HEK293 (cell line): ENCODE measurements around the gene INHA.
A peak's percentile ranks its signal among the peaks of the same experiment; 100 is the strongest.

Experiments
- EGR2 ChIP-seq: fragments of 450-650 bp; formaldehyde crosslinking; IDR thresholded peaks from 2 replicates; pipeline ENCODE4 v1.5.1; 2016; ENCODE audit warnings: low read depth, missing biosample characterization, missing genetic modification characterization
- FEZF1 ChIP-seq: fragments of 450-650 bp; formaldehyde crosslinking; IDR thresholded peaks from 2 replicates; pipeline ENCODE4 v1.5.1; 2016; ENCODE audit warnings: missing biosample characterization, missing genetic modification characterization
- GLI4 ChIP-seq: fragments of 450-650 bp; formaldehyde crosslinking; IDR thresholded peaks from 2 replicates; pipeline ENCODE4 v1.5.1; 2016; ENCODE audit warnings: missing biosample characterization, missing genetic modification characterization
- HOXC10 ChIP-seq: sonication (generic); formaldehyde crosslinking; IDR thresholded peaks from 2 replicates; pipeline ENCODE4 v1.8.1; 2023; ENCODE audit warnings: mild to moderate bottlenecking, missing genetic modification reagents
- KLF1 ChIP-seq: fragments of 450-650 bp; formaldehyde crosslinking; IDR thresholded peaks from 2 replicates; pipeline ENCODE4 v1.5.1; 2016; ENCODE audit warnings: missing biosample characterization, missing genetic modification characterization
- OSR2 ChIP-seq: fragments of 450-650 bp; formaldehyde crosslinking; IDR thresholded peaks from 2 replicates; pipeline ENCODE4 v1.5.1; 2016; ENCODE audit warnings: missing biosample characterization, missing genetic modification characterization
- SCRT1 ChIP-seq: fragments of 450-650 bp; formaldehyde crosslinking; IDR thresholded peaks from 2 replicates; pipeline ENCODE4 v1.5.1; 2016; ENCODE audit warnings: missing biosample characterization, missing genetic modification characterization, borderline replicate concordance
- SP3 ChIP-seq: fragments of 450-650 bp; formaldehyde crosslinking; IDR thresholded peaks from 2 replicates; pipeline ENCODE4 v1.5.1; 2016; ENCODE audit warnings: missing biosample characterization, missing genetic modification characterization
- TCF7L2 ChIP-seq: IDR thresholded peaks from 2 replicates; pipeline ENCODE4 v1.6.1; 2011; ENCODE audit warnings: low read depth, mild to moderate bottlenecking, inconsistent platforms, low read length, moderate library complexity, borderline replicate concordance
- ZBTB20 ChIP-seq: fragments of 450-650 bp; formaldehyde crosslinking; IDR thresholded peaks from 2 replicates; pipeline ENCODE4 v1.5.1; 2016; ENCODE audit warnings: missing biosample characterization, missing genetic modification characterization
- ZNF174 ChIP-seq: fragments of 450-650 bp; formaldehyde crosslinking; IDR thresholded peaks from 2 replicates; pipeline ENCODE4 v1.5.0; 2017; ENCODE audit warnings: missing biosample characterization, mild to moderate bottlenecking, missing genetic modification characterization
- ZNF223 ChIP-seq: fragments of 450-650 bp; formaldehyde crosslinking; IDR thresholded peaks from 2 replicates; pipeline ENCODE4 v1.5.1; 2016; ENCODE audit warnings: missing biosample characterization, missing genetic modification characterization
- ZNF302 ChIP-seq: fragments of 450-650 bp; formaldehyde crosslinking; IDR thresholded peaks from 2 replicates; pipeline ENCODE4 v1.5.1; 2016; ENCODE audit warnings: missing biosample characterization, missing genetic modification characterization, low read depth
- ZNF350 ChIP-seq: fragments of 450-650 bp; formaldehyde crosslinking; IDR thresholded peaks from 2 replicates; pipeline ENCODE4 v1.5.0; 2017; ENCODE audit warnings: missing biosample characterization, mild to moderate bottlenecking, missing genetic modification characterization
- ZNF354C ChIP-seq: fragments of 450-650 bp; formaldehyde crosslinking; IDR thresholded peaks from 2 replicates; pipeline ENCODE4 v1.5.1; 2016; ENCODE audit warnings: missing biosample characterization, missing genetic modification characterization, low read depth, borderline replicate concordance
- ZNF37A ChIP-seq: fragments of 450-650 bp; IDR thresholded peaks from 2 replicates; pipeline ENCODE4 v1.5.1; 2018; ENCODE audit warnings: missing biosample characterization, missing genetic modification characterization
- ZNF530 ChIP-seq: fragments of 450-650 bp; formaldehyde crosslinking; IDR thresholded peaks from 2 replicates; pipeline ENCODE4 v1.5.1; 2016; ENCODE audit warnings: low read depth, missing biosample characterization, missing genetic modification characterization
- ZNF555 ChIP-seq: fragments of 450-650 bp; formaldehyde crosslinking; conservative IDR thresholded peaks from 2 replicates; pipeline ENCODE4 v1.5.1; 2017; ENCODE audit warnings: missing biosample characterization, mild to moderate bottlenecking, missing genetic modification characterization, inconsistent platforms
- ZNF626 ChIP-seq: fragments of 450-650 bp; sonication (Bioruptor Pico); formaldehyde crosslinking; IDR thresholded peaks from 2 replicates; pipeline ENCODE4 v1.5.1; 2018; ENCODE audit warnings: missing biosample characterization, missing genetic modification characterization, inconsistent platforms
- ZNF76 ChIP-seq: fragments of 450-650 bp; formaldehyde crosslinking; IDR thresholded peaks from 2 replicates; pipeline ENCODE4; 2016; ENCODE audit warnings: low read depth, missing biosample characterization, missing genetic modification characterization, borderline replicate concordance
- ZNF830 ChIP-seq: fragments of 450-650 bp; IDR thresholded peaks from 2 replicates; pipeline ENCODE4 v1.5.0; 2018; ENCODE audit warnings: missing biosample characterization, missing genetic modification characterization, low read depth, mild to moderate bottlenecking, moderate library complexity
- ZNF843 ChIP-seq: fragments of 450-650 bp; formaldehyde crosslinking; IDR thresholded peaks from 2 replicates; pipeline ENCODE4 v1.5.1; 2016; ENCODE audit warnings: missing biosample characterization, missing genetic modification characterization
- ZSCAN30 ChIP-seq: fragments of 450-650 bp; IDR thresholded peaks from 2 replicates; pipeline ENCODE4 v1.5.1; 2018; ENCODE audit warnings: missing biosample characterization, mild to moderate bottlenecking, missing genetic modification characterization, moderate library complexity
- ZXDB ChIP-seq: fragments of 450-650 bp; formaldehyde crosslinking; IDR thresholded peaks from 2 replicates; pipeline ENCODE4 v1.5.1; 2016; ENCODE audit warnings: missing biosample characterization, missing genetic modification characterization
- TF ChIP-seq, protein P1 (sequence below): fragments of 450-650 bp; formaldehyde crosslinking; IDR thresholded peaks from 2 replicates; pipeline ENCODE4 v1.5.1; 2016; ENCODE audit warnings: missing biosample characterization, missing genetic modification characterization
- TF ChIP-seq, protein P2 (sequence below): IDR thresholded peaks from 2 replicates; pipeline ENCODE4 v1.6.1; 2011; ENCODE audit warnings: mild to moderate bottlenecking, low read depth, low read length, borderline replicate concordance
- TF ChIP-seq, protein P3 (sequence below): fragments of 450-650 bp; formaldehyde crosslinking; IDR thresholded peaks from 2 replicates; pipeline ENCODE4 v1.5.1; 2017; ENCODE audit warnings: missing biosample characterization, missing genetic modification characterization
- TF ChIP-seq, protein P4 (sequence below): fragments of 450-650 bp; formaldehyde crosslinking; IDR thresholded peaks from 2 replicates; pipeline ENCODE4 v1.5.1; 2016; ENCODE audit warnings: missing biosample characterization, missing genetic modification characterization
- TF ChIP-seq, protein P5 (sequence below): fragments of 450-650 bp; formaldehyde crosslinking; IDR thresholded peaks from 2 replicates; pipeline ENCODE4 v1.5.1; 2017; ENCODE audit warnings: missing biosample characterization, mild to moderate bottlenecking, missing genetic modification characterization, moderate library complexity
- TF ChIP-seq, protein P6 (sequence below): fragments of 450-650 bp; formaldehyde crosslinking; IDR thresholded peaks from 2 replicates; pipeline ENCODE4 v1.5.1; 2016; ENCODE audit warnings: missing biosample characterization, missing genetic modification characterization

The INHA gene

DNA sequence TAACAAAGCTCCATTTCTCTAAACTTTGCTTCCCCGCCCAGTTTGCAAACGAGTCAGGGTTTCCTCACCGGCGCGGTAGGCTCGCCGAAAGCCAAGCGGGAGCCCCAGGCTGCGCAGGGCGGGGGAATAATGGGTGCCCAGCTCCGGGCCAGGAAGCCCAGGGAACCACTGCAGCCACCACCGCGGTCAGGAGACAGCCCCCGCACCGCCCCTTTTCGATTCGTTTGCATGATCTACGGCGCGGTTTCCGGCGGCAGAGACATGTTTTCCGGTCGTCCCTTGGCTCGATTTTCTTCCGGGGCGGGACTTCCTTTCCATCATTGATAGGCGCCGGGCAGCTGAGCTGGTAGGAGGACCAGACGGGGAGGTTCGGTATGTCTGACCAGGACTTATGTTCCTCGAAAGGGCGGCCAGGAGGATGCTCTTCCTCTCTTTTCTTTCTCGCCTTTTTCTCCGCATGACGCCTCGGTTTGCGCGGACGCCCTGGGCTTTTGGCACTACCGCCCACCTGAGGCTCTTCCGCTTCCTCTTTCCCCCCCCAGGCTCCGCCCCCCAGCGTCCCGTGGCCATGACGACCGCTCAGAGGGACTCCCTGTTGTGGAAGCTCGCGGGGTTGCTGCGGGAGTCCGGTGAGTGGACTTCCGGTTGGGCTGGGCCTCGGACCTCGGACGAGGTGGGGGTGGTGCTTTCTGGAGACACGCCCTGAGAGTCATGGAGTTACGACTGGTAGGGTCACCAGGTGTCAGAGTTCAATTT is 25.6 kb downstream of the INHA start, which contains the start of gene STK11IP (continued):
- no peak for TF ChIP-seq ZNF76 (tag by site-specific recombination)
- no peak for TF ChIP-seq ZNF37A
- TF ChIP-seq SCRT1 (tag by site-specific recombination), result peak; percentile 98
- no peak for TF ChIP-seq TCF7L2
- no peak for TF ChIP-seq ZNF223 (tag by site-specific recombination)
- TF ChIP-seq ZSCAN30 (tag by site-specific recombination), result 0 out of 2 replicates have a peak, but pooled peaks have one; percentile 34
- TF ChIP-seq GLI4 (tag by site-specific recombination), result no peak
- TF ChIP-seq, protein P1, sequence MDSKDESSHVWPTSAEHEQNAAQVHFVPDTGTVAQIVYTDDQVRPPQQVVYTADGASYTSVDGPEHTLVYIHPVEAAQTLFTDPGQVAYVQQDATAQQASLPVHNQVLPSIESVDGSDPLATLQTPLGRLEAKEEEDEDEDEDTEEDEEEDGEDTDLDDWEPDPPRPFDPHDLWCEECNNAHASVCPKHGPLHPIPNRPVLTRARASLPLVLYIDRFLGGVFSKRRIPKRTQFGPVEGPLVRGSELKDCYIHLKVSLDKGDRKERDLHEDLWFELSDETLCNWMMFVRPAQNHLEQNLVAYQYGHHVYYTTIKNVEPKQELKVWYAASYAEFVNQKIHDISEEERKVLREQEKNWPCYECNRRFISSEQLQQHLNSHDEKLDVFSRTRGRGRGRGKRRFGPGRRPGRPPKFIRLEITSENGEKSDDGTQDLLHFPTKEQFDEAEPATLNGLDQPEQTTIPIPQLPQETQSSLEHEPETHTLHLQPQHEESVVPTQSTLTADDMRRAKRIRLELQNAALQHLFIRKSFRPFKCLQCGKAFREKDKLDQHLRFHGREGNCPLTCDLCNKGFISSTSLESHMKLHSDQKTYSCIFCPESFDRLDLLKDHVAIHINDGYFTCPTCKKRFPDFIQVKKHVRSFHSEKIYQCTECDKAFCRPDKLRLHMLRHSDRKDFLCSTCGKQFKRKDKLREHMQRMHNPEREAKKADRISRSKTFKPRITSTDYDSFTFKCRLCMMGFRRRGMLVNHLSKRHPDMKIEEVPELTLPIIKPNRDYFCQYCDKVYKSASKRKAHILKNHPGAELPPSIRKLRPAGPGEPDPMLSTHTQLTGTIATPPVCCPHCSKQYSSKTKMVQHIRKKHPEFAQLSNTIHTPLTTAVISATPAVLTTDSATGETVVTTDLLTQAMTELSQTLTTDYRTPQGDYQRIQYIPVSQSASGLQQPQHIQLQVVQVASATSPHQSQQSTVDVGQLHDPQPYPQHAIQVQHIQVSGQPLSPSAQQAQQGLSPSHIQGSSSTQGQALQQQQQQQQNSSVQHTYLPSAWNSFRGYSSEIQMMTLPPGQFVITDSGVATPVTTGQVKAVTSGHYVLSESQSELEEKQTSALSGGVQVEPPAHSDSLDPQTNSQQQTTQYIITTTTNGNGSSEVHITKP (tag by site-specific recombination), result no peak; the same call in 1 of the 2 replicates
- TF ChIP-seq ZNF302 (tag by site-specific recombination), result no peak
- TF ChIP-seq ZNF843 (tag by site-specific recombination), result 0 out of 2 replicates have a peak, but pooled peaks have one; percentile 12
- peak; percentile 33; the same call in 1 of the 2 replicates for TF ChIP-seq ZBTB20 (tag by site-specific recombination)
- peak; percentile 69; the same call in 1 of the 2 replicates for TF ChIP-seq HOXC10 (CRISPR knock-in tag)
- no peak for TF ChIP-seq ZNF626 (tag by site-specific recombination)
- TF ChIP-seq, protein P2, sequence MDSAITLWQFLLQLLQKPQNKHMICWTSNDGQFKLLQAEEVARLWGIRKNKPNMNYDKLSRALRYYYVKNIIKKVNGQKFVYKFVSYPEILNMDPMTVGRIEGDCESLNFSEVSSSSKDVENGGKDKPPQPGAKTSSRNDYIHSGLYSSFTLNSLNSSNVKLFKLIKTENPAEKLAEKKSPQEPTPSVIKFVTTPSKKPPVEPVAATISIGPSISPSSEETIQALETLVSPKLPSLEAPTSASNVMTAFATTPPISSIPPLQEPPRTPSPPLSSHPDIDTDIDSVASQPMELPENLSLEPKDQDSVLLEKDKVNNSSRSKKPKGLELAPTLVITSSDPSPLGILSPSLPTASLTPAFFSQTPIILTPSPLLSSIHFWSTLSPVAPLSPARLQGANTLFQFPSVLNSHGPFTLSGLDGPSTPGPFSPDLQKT, result peak; percentile 89
- no peak for TF ChIP-seq ZNF830 (tag by site-specific recombination)
- TF ChIP-seq SP3 (tag by site-specific recombination), result peak; percentile 95
- TF ChIP-seq ZNF555 (tag by site-specific recombination), result no peak
- TF ChIP-seq ZNF350 (tag by site-specific recombination), result no peak
- TF ChIP-seq, protein P3, sequence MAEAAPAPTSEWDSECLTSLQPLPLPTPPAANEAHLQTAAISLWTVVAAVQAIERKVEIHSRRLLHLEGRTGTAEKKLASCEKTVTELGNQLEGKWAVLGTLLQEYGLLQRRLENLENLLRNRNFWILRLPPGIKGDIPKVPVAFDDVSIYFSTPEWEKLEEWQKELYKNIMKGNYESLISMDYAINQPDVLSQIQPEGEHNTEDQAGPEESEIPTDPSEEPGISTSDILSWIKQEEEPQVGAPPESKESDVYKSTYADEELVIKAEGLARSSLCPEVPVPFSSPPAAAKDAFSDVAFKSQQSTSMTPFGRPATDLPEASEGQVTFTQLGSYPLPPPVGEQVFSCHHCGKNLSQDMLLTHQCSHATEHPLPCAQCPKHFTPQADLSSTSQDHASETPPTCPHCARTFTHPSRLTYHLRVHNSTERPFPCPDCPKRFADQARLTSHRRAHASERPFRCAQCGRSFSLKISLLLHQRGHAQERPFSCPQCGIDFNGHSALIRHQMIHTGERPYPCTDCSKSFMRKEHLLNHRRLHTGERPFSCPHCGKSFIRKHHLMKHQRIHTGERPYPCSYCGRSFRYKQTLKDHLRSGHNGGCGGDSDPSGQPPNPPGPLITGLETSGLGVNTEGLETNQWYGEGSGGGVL, result peak; percentile 81
- TF ChIP-seq, protein P4, sequence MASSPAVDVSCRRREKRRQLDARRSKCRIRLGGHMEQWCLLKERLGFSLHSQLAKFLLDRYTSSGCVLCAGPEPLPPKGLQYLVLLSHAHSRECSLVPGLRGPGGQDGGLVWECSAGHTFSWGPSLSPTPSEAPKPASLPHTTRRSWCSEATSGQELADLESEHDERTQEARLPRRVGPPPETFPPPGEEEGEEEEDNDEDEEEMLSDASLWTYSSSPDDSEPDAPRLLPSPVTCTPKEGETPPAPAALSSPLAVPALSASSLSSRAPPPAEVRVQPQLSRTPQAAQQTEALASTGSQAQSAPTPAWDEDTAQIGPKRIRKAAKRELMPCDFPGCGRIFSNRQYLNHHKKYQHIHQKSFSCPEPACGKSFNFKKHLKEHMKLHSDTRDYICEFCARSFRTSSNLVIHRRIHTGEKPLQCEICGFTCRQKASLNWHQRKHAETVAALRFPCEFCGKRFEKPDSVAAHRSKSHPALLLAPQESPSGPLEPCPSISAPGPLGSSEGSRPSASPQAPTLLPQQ, result no peak
- TF ChIP-seq FEZF1 (tag by site-specific recombination), result no peak
- peak; percentile 81 for TF ChIP-seq ZXDB (tag by site-specific recombination)
- no peak for TF ChIP-seq ZNF530 (tag by site-specific recombination)
- TF ChIP-seq OSR2 (tag by site-specific recombination), result peak; percentile 9; the same call in 1 of the 2 replicates
- TF ChIP-seq, protein P5, sequence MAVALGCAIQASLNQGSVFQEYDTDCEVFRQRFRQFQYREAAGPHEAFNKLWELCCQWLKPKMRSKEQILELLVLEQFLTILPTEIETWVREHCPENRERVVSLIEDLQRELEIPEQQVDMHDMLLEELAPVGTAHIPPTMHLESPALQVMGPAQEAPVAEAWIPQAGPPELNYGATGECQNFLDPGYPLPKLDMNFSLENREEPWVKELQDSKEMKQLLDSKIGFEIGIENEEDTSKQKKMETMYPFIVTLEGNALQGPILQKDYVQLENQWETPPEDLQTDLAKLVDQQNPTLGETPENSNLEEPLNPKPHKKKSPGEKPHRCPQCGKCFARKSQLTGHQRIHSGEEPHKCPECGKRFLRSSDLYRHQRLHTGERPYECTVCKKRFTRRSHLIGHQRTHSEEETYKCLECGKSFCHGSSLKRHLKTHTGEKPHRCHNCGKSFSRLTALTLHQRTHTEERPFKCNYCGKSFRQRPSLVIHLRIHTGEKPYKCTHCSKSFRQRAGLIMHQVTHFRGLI, result peak; percentile 95
- TF ChIP-seq, protein P6, sequence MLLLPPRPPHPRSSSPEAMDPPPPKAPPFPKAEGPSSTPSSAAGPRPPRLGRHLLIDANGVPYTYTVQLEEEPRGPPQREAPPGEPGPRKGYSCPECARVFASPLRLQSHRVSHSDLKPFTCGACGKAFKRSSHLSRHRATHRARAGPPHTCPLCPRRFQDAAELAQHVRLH (tag by site-specific recombination), result peak; percentile 98
- TF ChIP-seq ZNF354C (tag by site-specific recombination), result no peak
- TF ChIP-seq ZNF174, result no peak
- TF ChIP-seq EGR2 (tag by site-specific recombination), result peak; percentile 67; the same call in 1 of the 2 replicates
- peak; percentile 54 for TF ChIP-seq KLF1 (tag by site-specific recombination)
